HCT116 (cell line): ENCODE measurements around the gene FKBP2. TPM values are rescaled to one million over a fixed set of nuclear protein-coding genes. Genes with fewer than 3 reads are reported as not detected.

ENCODE experiments used
- ATAC-seq: fragments of 200-7000 bp; cut with Tn5 transposase; 2 replicates; pipeline ENCODE4 v1.9.1; 2020; ENCODE audit warnings: mild to moderate bottlenecking, moderate library complexity
- BruUV-seq: library from RNA; stranded (reverse); fragments of 400-500 nt; replicated peaks from 2 replicates; lab custom pipeline; 2021; lab: Mats Ljungman, UMichigan
- CTCF ChIA-PET: fragments of 300-600 bp; sonication (Branson Sonifier 250); formaldehyde crosslinking; loops from one replicate; lab custom pipeline; 2021; ENCODE audit warnings: antibody characterized with exemption; lab: Charles Lee
- POLR2A ChIA-PET: fragments of 300-600, 350-600 bp; sonication (Branson Sonifier 250); formaldehyde crosslinking; loops from one replicate; lab custom pipeline; 2021; ENCODE audit warnings: antibody characterized with exemption; lab: Charles Lee
- RAD21 ChIA-PET, 2 experiments: fragments of 300-600 bp; sonication (Branson Sonifier 250); formaldehyde crosslinking; loops; one replicate each; lab custom pipeline; 2023; ENCODE audit warnings: low total read pairs in 2 of 2; ENCODE audit not compliant: uncharacterized antibody in 2 of 2, unreplicated experiment in 2 of 2, low non-redundant PET in 1 of 2; lab: Charles Lee
- DNase-seq: peaks from one replicate; pipeline ENCODE4 v3.0.0-alpha.2; 2010; ENCODE audit warnings: low read depth, low spot score
- H2AFZ ChIP-seq: fragments of 200-600 bp; shearing (Covaris generic), sonication (generic); 2 replicates; pipeline ENCODE4 v1.6.1; 2017; ENCODE audit warnings: low read depth, mixed run types, mixed read lengths, antibody characterized with exemption, low read length; ENCODE audit not compliant: poor library complexity, severe bottlenecking
- H3K27ac ChIP-seq: 2 replicates; pipeline ENCODE4 v1.5.1; 2012; ENCODE audit warnings: low read depth, low read length
- H3K27me3 ChIP-seq: fragments of 200-600 bp; sonication (generic); 2 replicates; pipeline ENCODE4 v1.6.1; 2016; ENCODE audit warnings: mixed run types, low read length, mixed read lengths; ENCODE audit not compliant: insufficient read depth
- H3K36me3 ChIP-seq, 2 experiments: fragments of 200-500 bp in 1 of 2; fragments of 200-600 bp in 1 of 2; sonication (Bioruptor generic) in 1 of 2; sonication (generic) in 1 of 2; 2 replicates each; pipeline versions ENCODE4 v1.5.1 to v1.6.1; 2014 to 2016; ENCODE audit warnings: low read length in 2 of 2, inconsistent platforms in 1 of 2, mixed read lengths in 1 of 2, mixed run types in 1 of 2; ENCODE audit not compliant: insufficient read depth in 2 of 2, control insufficient read depth in 1 of 2
- H3K4me1 ChIP-seq, 2 experiments: fragments of 200-600 bp in 1 of 2; sonication (generic) in 1 of 2; 2 replicates each; pipeline versions ENCODE4 v1.5.1 to v1.6.1; 2012 to 2017; ENCODE audit warnings: low read length in 2 of 2, inconsistent platforms in 1 of 2, mild to moderate bottlenecking in 1 of 2, mixed read lengths in 1 of 2, mixed run types in 1 of 2, moderate library complexity in 1 of 2; ENCODE audit not compliant: insufficient read depth in 2 of 2, control insufficient read depth in 1 of 2
- H3K4me2 ChIP-seq: fragments of 200-600 bp; sonication (generic); 2 replicates; pipeline ENCODE4 v1.6.1; 2017; ENCODE audit warnings: mixed run types, low read length, mixed read lengths
- H3K4me3 ChIP-seq, 2 experiments: fragments of 200-600 bp in 1 of 2; sonication (generic) in 1 of 2; replicated peaks in 1 of 2; 2 replicates each; pipeline ENCODE4 v1.5.1; 2011 to 2016; ENCODE audit warnings: low read length in 2 of 2, control low read depth in 1 of 2, low read depth in 1 of 2, mild to moderate bottlenecking in 1 of 2, mixed read lengths in 1 of 2, mixed run types in 1 of 2
- H3K79me2 ChIP-seq: fragments of 200-600 bp; sonication (generic); 2 replicates; pipeline ENCODE4 v1.6.1; 2017; ENCODE audit warnings: mild to moderate bottlenecking, mixed run types, low read length, moderate library complexity, mixed read lengths; ENCODE audit not compliant: insufficient read depth
- H3K9ac ChIP-seq: fragments of 200-600 bp; sonication (generic); 2 replicates; pipeline ENCODE4 v1.6.1; 2016; ENCODE audit warnings: low read length, mixed read lengths
- H3K9me2 ChIP-seq: fragments of 200-600 bp; sonication (generic), shearing (Covaris generic); 2 replicates; pipeline ENCODE4 v1.6.1; 2017; ENCODE audit warnings: mixed run types, mild to moderate bottlenecking, moderate library complexity; ENCODE audit not compliant: insufficient read depth
- H3K9me3 ChIP-seq, 2 experiments: fragments of 200-500 bp in 1 of 2; fragments of 200-600 bp in 1 of 2; sonication (Bioruptor generic) in 1 of 2; sonication (generic) in 1 of 2; 2 replicates each; pipeline ENCODE4 v1.6.1; 2014 to 2017; ENCODE audit warnings: low read length in 2 of 2, mixed read lengths in 2 of 2, inconsistent platforms in 1 of 2, low read depth in 1 of 2, mild to moderate bottlenecking in 1 of 2, mixed run types in 1 of 2, moderate library complexity in 1 of 2; ENCODE audit not compliant: control insufficient read depth in 1 of 2, insufficient read depth in 1 of 2
- H4K20me1 ChIP-seq: fragments of 200-600 bp; sonication (generic), shearing (Covaris generic); 2 replicates; pipeline ENCODE4 v1.6.1; 2017; ENCODE audit warnings: mixed run types, mild to moderate bottlenecking, moderate library complexity; ENCODE audit not compliant: insufficient read depth
- EGR1 ChIP-seq: IDR thresholded peaks from 2 replicates; pipeline ENCODE4 v1.6.1; 2012; ENCODE audit warnings: low read depth
- EZH2 ChIP-seq: fragments of 200-600 bp; sonication (generic); IDR thresholded peaks from 2 replicates; pipeline ENCODE4 v1.6.1; 2017; ENCODE audit warnings: antibody characterized with exemption, mixed run types
- POLR2A ChIP-seq: IDR thresholded peaks from 2 replicates; pipeline ENCODE4 v1.7.0; 2011; ENCODE audit warnings: borderline replicate concordance; ENCODE audit not compliant: insufficient read depth, insufficient read length; ENCODE audit errors: extremely low read depth
- POLR2AphosphoS5 ChIP-seq: IDR thresholded peaks from 2 replicates; pipeline ENCODE4 v1.6.1; 2011; ENCODE audit warnings: mild to moderate bottlenecking, low read depth, low read length, moderate library complexity
- TCF7L2 ChIP-seq: IDR thresholded peaks from 2 replicates; pipeline ENCODE4 v1.7.0; 2011; ENCODE audit warnings: borderline replicate concordance, inconsistent platforms; ENCODE audit not compliant: insufficient read depth, insufficient read length; ENCODE audit errors: extremely low read depth
- ZFX ChIP-seq: fragments of 450-650 bp; IDR thresholded peaks from 2 replicates; pipeline ENCODE4 v1.6.1; 2017
- intact Hi-C: fragments of 100-400 bp; cut with micrococcal nuclease; formaldehyde crosslinking; loops from 2 replicates; pipeline ENCODE4 v1.10.0; 2022
- total RNA-seq: library from RNA; stranded (reverse); gene quantifications from one replicate; pipeline ENCODE4 v1.2.1, GENCODE V29; 2021; ENCODE audit not compliant: unreplicated experiment
- TF ChIP-seq, protein P1 (sequence below): IDR thresholded peaks from 2 replicates; pipeline ENCODE4 v1.6.1; 2012; ENCODE audit warnings: low read depth

FKBP2 gene
- total RNA-seq, 1 experiment from 2014 or later: 69.2 TPM

DNA sequence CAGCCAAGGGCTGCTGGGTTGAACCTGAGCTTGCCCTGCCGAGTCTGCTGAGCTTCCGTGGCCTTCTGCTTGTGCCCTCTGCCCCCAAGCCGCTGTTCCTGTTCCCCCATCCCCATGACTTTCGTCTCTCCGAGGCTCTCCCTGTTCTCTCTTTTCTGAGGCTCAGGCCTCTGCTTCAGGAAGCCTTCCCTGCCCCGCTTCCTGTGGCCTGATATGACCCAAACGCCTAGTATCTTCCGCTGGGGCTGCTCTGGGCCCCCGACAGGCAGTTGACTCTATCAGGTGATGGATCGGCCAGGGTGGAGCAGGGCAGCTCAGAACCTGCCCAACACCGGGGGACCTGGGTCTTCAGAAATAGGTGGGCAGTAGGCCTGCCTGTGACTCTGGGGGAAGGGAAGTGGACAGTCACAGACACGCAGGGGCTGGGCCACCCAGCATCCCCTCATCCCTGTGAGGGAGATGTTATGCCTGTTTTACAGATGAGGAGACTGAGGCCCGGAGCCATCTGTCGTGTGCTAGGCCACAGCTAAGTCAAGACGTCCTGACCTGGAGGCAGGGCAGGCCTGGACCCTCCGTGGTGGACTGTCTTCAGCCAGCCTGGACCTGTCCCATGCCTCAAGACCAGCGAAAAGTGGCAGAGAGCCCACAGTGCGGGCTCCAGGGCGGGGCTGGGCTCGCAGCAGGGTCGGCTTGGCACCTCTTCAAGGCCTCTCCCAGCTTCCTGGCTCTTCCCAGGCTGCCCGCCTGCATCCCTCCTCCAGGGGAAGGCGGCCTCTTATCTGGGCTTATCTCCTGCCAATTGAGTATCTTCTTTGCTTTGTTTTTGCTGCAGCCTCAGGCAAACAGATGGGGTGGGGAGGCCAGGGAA, 27.4 kb downstream of the FKBP2 start:
- H3K4me1 ChIP-seq: peaks cover 18 to 31% of the 10 kb centered on the region in 2 experiments; a peak in 3 of 4 replicates
- no peak for DNase-seq

More for the DNA sequence above, 27.4 kb downstream of the FKBP2 start:
- Histone ChIP-seq H3K36me3 (peaks cover 5 to 20% of the 10 kb centered on the region in 2 experiments; a peak in 2 of 4 replicates), H3K4me2 (peak overlapping the region; percentile 91), H4K20me1 (no peaks in the 10 kb centered on the region), H3K4me3 (peak overlapping the region; percentile 71 to 72), H3K9me3 (no peaks in the 10 kb centered on the region), H3K27me3 (no peaks in the 10 kb centered on the region), H2AFZ (no peak overlapping the region), H3K27ac (peak overlapping the region; percentile 95), H3K9ac (peak overlapping the region; percentile 80), H3K9me2 (no peaks in the 10 kb centered on the region), H3K79me2 (peaks cover 8% of the 10 kb centered on the region; the same call in 1 of the 2 replicates)
- TF ChIP-seq POLR2A: no peak
- TF ChIP-seq TCF7L2: peak; percentile 85
- no peak for TF ChIP-seq EGR1
- no peak for TF ChIP-seq EZH2
- TF ChIP-seq, protein P1, sequence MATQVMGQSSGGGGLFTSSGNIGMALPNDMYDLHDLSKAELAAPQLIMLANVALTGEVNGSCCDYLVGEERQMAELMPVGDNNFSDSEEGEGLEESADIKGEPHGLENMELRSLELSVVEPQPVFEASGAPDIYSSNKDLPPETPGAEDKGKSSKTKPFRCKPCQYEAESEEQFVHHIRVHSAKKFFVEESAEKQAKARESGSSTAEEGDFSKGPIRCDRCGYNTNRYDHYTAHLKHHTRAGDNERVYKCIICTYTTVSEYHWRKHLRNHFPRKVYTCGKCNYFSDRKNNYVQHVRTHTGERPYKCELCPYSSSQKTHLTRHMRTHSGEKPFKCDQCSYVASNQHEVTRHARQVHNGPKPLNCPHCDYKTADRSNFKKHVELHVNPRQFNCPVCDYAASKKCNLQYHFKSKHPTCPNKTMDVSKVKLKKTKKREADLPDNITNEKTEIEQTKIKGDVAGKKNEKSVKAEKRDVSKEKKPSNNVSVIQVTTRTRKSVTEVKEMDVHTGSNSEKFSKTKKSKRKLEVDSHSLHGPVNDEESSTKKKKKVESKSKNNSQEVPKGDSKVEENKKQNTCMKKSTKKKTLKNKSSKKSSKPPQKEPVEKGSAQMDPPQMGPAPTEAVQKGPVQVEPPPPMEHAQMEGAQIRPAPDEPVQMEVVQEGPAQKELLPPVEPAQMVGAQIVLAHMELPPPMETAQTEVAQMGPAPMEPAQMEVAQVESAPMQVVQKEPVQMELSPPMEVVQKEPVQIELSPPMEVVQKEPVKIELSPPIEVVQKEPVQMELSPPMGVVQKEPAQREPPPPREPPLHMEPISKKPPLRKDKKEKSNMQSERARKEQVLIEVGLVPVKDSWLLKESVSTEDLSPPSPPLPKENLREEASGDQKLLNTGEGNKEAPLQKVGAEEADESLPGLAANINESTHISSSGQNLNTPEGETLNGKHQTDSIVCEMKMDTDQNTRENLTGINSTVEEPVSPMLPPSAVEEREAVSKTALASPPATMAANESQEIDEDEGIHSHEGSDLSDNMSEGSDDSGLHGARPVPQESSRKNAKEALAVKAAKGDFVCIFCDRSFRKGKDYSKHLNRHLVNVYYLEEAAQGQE: no peak
- TF ChIP-seq ZFX: no peak
- 0 out of 2 replicates have a peak, but pooled peaks have one; percentile 10 for TF ChIP-seq POLR2AphosphoS5
- ChIA-PET POLR2A (interaction anchor here (0.7 to 3.9 kb wide), 12 partner anchors 11 to 82 kb away, joined by 3 to 29 read pairs (median 4); partner anchors contain the start of genes ESRRA, FKBP2, GPR137 and PPP1R14B), CTCF (interaction anchor here (0.6 to 2.5 kb wide), 6 partner anchors 16 to 87 kb away, joined by 3 to 11 read pairs (median 4); no protein-coding TSS in a partner anchor), RAD21 (no interaction called here)
- ATAC-seq: peak; percentile 6
- no TSS peak for BruUV-seq
- intact Hi-C loops: no loop called here
